Neutrophil (primary cell): ENCODE results near the gene DHX34.
"Not testable (repeated sequence)": the region's sequence is repeated elsewhere in the genome, so short reads cannot be mapped to it uniquely, and the experiment has no call there.

ENCODE experiments used
- H3K27ac ChIP-seq: fragments of 200-600 bp; sonication (generic); 2 replicates; pipeline ENCODE4 v1.5.1; 2016; ENCODE audit warnings: mild to moderate bottlenecking, moderate library complexity
- H3K27me3 ChIP-seq: fragments of 200-600 bp; sonication (generic); 2 replicates; pipeline ENCODE4 v1.6.0; 2016; ENCODE audit warnings: mild to moderate bottlenecking
- H3K36me3 ChIP-seq: fragments of 200-600 bp; sonication (generic); 2 replicates; pipeline ENCODE4 v1.5.1; 2017
- H3K4me1 ChIP-seq, 2 experiments: fragments of 200-600 bp in 1 of 2; sonication (generic) in 1 of 2; 1 replicate in 1 of 2; 2 replicates in 1 of 2; pipeline versions ENCODE4 v1.5.1 to v1.6.1; 2013 to 2016; ENCODE audit warnings: low read depth in 1 of 2, low read length in 1 of 2, mild to moderate bottlenecking in 1 of 2, moderate library complexity in 1 of 2; ENCODE audit not compliant: control insufficient read depth in 1 of 2, insufficient read depth in 1 of 2
- H3K4me3 ChIP-seq, 2 experiments: fragments of 200-600 bp in 1 of 2; sonication (generic) in 1 of 2; 1 replicate in 1 of 2; 2 replicates in 1 of 2; pipeline ENCODE4 v1.5.1; 2013 to 2016; ENCODE audit warnings: low read depth in 1 of 2, low read length in 1 of 2, mild to moderate bottlenecking in 1 of 2, moderate library complexity in 1 of 2
- H3K9me3 ChIP-seq: fragments of 200-600 bp; sonication (generic); 2 replicates; pipeline ENCODE4 v1.5.1; 2016
- TF ChIP-seq, protein P1 (sequence below): fragments of 200-600 bp; sonication (generic); IDR thresholded peaks from 2 replicates; pipeline ENCODE4 v1.5.1; 2016; ENCODE audit warnings: antibody characterized with exemption

The DHX34 gene

DNA sequence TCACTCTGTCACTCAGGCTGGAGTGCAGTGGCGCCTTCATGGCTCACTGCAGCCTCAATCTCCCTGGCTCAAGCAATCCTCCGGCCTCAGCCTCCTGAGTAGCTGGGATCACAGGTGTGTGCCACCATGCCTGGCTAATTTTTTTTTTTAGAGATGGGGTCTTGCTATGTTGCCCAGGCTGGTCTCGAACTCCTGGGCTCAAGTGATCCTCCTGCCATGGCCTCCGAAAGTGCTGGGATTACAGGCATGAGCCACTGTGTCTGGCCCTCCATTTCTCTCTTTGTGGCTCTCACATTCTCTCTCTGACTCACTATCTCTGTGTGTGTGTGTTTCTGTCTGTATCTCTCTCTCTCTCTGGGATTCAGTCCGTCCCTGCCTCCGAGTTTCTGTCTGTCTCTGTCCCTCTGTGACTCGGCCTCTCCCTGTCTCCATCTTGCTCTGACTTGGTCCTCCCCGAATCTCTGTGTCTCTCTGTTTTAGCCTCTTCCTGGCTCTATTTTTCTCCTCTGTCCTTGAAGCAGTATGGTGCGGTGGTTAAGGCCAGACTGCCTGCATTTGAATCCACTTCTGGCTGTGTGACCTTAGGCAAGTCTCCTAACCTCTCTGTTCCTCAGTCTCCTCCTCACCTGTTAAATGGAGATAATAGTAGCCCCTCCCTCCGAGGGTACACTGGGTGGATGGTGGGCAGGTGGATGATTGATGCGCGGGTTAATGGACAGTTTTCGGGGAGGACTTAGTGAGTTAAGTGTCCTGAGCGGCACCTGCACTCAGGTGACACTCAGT lies 59.2 kb downstream of the DHX34 start:
- Histone ChIP-seq H3K4me3 (no peak overlapping the region), H3K9me3 (no peaks in the 10 kb centered on the region), H3K36me3 (no peaks in the 10 kb centered on the region), H3K4me1 (no peaks in the 10 kb centered on the region), H3K27ac (no peak overlapping the region), H3K27me3 (peaks cover 94% of the 10 kb centered on the region)
- TF ChIP-seq, protein P1, sequence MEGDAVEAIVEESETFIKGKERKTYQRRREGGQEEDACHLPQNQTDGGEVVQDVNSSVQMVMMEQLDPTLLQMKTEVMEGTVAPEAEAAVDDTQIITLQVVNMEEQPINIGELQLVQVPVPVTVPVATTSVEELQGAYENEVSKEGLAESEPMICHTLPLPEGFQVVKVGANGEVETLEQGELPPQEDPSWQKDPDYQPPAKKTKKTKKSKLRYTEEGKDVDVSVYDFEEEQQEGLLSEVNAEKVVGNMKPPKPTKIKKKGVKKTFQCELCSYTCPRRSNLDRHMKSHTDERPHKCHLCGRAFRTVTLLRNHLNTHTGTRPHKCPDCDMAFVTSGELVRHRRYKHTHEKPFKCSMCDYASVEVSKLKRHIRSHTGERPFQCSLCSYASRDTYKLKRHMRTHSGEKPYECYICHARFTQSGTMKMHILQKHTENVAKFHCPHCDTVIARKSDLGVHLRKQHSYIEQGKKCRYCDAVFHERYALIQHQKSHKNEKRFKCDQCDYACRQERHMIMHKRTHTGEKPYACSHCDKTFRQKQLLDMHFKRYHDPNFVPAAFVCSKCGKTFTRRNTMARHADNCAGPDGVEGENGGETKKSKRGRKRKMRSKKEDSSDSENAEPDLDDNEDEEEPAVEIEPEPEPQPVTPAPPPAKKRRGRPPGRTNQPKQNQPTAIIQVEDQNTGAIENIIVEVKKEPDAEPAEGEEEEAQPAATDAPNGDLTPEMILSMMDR, result no peak

DNA sequence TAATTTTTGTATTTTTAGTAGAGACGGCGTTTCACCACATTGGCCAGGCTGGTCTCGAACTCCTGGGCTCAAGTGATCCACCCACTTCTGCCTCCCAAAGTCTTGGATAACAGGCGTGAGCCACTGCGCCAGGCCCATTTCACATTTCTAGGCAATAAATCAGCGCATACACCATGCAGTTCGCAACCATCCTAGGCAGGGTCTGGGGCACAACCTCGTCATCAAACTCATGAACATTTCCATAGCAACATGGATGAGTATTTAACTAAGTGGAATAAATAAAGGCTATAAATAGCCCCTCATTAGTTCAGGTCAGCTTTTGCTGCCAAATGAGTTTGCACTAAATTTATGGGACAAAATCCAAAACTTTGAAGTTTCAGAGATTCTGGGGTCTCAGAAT lies 62.0 kb downstream of the DHX34 start:
- TF ChIP-seq, protein P1, result no peak
- H3K36me3 ChIP-seq, result no peaks in the 10 kb centered on the region

DNA sequence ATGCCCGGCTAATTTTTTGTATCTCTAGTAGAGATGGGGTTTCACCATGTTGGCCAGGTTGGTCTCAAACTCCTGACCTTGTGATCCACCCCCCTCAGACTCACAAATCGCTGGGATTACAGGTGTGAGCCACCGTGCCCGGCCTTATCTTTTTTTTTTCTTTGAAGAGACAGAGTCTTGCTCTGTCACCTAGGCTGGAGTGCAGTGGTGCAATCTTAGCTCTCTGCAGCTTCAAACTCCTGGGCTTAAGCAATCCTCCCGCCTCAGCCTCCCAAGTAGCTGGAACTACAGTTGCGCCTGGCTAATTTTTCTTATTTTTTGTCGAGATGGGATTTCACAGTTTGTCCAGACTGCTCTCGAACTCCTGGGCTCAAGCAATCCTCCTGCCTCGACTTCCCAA lies 62.6 kb downstream of the DHX34 start:
- not testable (repeated sequence) for H3K4me3 ChIP-seq, H3K27ac ChIP-seq, H3K9me3 ChIP-seq, H3K36me3 ChIP-seq, H3K4me1 ChIP-seq
- H3K27me3 ChIP-seq, result peaks cover 93% of the 10 kb centered on the region

More for the DNA sequence above, 62.0 kb downstream of the DHX34 start:
- Histone ChIP-seq H3K9me3 (no peaks in the 10 kb centered on the region), H3K27ac (no peak overlapping the region), H3K4me1 (no peaks in the 10 kb centered on the region), H3K27me3 (peaks cover 93% of the 10 kb centered on the region), H3K4me3 (no peak overlapping the region)

DNA sequence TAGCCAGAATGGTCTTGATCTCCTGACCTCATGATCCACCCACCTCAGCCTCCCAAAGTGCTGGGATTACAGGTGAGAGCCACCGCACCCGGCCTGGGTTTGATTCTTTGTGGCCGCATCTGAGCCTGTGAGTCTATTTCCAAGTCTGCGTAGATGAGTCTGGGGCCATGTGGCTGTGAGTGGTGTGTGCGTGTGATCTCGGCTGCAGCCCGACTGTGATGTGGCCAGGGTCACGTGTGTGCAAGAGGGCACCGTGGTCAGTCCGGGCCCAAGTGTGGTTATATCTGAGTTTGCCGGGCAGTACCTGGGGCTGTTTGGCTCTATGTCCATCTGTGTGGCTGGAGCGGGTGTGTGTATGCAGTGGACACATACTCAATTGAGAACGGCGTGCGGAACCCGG lies 64.8 kb downstream of the DHX34 start:
- peaks cover 93% of the 10 kb centered on the region for H3K27me3 ChIP-seq
- TF ChIP-seq, protein P1, result no peak
- H3K4me3 ChIP-seq, result no peak overlapping the region
- H3K4me1 ChIP-seq, result no peaks in the 10 kb centered on the region
- H3K9me3 ChIP-seq, result no peaks in the 10 kb centered on the region
- no peaks in the 10 kb centered on the region for H3K36me3 ChIP-seq
- no peak overlapping the region for H3K27ac ChIP-seq

DNA sequence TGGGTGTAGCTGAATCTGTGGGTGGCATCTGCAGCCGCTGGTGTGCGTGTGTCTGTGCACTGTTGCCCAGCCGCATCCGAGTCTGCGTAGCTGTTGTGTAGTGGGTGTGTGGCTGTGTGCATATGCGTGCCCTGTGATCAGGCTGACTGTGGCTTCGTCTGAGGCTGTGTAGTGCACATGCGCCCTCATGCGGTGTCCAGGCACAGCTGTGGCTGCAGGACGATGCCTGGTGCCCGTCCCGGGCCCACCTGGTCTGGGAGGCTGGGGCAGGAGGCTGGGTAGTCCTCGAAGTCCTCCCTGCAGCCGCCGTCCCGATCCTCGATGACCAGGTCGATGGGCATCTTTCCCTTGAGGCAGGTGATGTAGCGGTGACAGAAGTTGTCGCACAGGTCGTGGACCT lies 65.4 kb downstream of the DHX34 start:
- H3K36me3 ChIP-seq, result no peaks in the 10 kb centered on the region
- TF ChIP-seq, protein P1, result no peak
- H3K4me1 ChIP-seq, result no peaks in the 10 kb centered on the region
- no peak overlapping the region for H3K27ac ChIP-seq
- H3K4me3 ChIP-seq, result no peak overlapping the region
- H3K27me3 ChIP-seq, result peaks cover 93% of the 10 kb centered on the region
- H3K9me3 ChIP-seq, result no peaks in the 10 kb centered on the region

DNA sequence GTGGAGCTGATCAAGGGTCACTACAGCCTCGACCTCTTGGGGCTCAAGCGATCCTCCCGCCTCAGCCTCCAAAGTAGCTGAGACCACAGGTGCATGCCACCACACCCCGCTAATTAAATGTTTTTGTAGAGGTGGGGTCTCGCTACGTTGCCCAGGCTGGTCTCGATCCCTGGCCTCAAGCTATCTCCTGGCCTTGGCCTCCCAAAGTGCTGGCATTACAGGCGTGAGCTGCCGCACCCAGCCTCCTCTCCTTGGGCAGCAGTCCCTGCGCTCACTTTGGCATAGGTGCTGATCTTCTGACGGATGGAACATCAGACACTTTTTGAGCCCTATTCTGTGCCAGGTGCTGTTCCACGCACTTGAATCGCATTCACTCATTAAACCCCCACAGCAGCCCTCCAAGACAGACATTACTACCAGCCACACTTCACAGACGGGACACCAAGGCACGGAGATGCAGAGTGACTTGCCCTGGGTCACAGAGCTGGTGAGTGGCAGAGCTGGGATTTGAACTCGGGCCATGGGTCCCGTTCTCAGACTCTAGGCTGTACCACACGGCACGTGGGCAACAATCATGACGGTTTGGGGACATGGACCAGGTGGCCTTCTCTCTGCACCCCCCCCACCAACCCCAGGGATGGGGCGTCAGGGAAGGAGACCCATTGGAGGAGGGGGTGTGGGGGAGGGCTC lies 67.0 kb downstream of the DHX34 start:
- Histone ChIP-seq H3K27me3 (peaks cover 96% of the 10 kb centered on the region), H3K36me3 (no peaks in the 10 kb centered on the region), H3K4me1 (no peaks in the 10 kb centered on the region), H3K27ac (no peak overlapping the region), H3K4me3 (no peak overlapping the region), H3K9me3 (no peaks in the 10 kb centered on the region)
- TF ChIP-seq, protein P1, result no peak
